GOT3 (cell line): ENCODE data around the gene IGSF9.
A peak's percentile ranks its signal among the peaks of the same experiment; 100 is the strongest.

Experiments used
- DNase-seq: peaks from one replicate; lab custom pipeline; 2025; ENCODE audit warnings: mixed read lengths; lab: John Stamatoyannopoulos, UW

The IGSF9 gene

DNA sequence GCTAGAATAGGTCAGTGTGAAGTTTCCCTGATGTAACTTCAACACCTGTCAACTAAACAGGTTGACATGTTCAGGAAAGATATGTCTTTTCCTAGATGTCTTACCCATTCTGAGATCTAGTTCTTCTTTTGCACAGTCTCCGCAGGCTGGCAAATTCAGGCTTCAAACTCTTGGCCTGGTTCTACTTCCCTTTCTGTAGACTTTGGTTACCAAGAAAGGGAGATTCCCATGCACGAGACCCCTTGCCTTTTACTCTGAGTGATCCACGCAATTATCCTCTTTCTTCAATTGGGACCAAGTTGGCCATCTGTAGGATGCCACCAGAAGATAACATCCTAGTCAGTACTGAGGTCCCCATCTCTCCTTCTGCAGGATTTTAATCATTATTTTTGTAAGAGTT, 47.5 kb downstream of the IGSF9 start:
- DNase-seq, result no peak

GRCh38 chr1:159896546-159896930, 48.9 kb downstream of the IGSF9 start:
- DNase-seq, result no peak

DNA sequence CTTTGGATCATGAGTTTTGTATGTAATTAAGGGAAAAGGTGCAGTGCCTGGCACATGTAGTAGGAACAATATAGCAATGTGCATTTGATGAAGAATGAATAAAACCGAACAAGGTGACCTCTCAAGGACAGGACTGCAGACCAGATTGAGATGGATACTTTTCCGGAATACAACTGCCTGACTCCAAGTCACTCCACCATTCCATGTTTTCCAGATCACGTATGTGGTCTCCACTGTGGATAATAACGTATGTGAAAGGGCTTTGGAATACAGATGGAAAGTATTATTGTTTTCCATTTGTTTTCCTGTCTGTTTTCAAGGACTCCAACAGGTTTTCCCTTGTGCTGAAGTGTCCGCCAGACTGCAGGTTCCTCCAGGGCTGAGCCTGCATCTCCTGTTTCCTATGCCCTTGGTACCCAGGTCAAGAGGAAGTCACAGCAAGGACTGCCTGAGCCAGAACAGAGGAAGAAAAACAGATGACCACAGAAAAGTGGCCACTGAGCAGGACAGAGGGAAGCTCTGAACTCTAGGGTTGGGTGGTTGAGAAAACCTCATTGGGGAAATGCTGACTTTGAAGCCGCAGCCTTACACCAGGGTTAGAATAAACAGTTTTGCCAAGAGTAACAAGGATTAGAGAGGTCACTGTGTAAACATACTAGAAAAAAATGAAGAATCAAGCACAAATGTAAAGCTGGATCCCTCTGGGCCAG, 49.4 kb downstream of the IGSF9 start:
- DNase-seq, result no peak

GRCh38 chr1:159895286-159895685, 50.1 kb downstream of the IGSF9 start:
- DNase-seq, result no peak

DNA sequence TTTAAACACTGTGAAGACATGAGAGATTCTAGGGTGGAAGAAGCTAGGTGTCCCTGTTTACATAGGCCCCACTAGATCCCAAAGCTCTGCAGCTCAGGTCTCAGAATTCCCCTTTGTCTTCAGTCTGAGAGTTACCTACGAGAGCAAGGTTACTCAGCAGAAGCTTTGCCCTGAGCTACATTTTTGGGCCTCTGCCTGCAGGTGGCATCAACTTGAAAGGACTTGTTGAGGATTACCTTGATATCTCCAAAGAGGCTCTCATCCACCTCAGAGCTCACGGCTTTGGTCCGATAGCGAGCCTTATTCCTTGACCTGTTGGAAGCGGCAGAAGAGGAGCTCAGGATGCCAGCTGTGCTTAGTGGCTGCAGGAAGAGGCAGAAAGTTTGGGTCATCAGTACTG, 52.5 kb downstream of the IGSF9 start:
- DNase-seq, result no peak

DNA sequence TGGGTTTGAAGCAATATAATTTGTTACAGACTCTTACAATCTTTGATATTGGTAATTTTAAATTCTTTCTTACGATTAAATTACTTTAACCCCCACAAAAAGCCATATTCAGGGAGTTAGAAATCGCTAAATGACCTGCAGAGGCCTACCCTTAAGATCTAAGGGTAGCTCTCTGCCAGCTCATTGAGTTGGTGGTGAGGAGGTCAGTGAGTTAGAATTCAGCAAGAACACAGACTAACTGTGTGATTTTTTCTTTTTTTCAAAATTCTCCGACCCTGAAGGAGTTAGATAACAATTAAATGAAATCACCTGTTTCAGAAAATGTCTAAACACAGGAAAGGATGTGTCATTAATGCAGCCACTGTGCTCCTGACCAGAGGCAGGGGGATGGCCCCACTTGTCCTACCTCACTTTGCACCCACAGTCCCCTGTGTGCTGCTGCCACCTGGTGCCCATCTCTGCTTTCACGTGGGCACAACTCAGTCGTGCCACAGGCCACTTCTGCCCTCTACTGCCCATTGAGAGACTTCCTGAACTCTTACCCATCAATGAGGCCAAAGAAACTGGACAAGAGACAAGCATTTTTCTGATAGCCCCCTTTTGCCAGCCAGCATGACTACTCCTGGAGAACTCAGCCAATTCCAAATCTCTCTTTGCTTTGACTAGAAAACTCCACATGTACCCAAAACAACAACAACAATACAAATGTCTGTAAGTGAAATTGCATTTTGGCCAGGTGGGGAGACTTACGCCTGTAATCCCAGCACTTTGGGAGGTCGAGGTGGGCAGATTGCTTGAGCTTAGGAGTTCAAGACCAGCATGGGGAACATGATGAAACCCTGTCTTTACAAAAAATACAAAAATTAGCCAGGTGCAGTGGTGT, 53.9 kb downstream of the IGSF9 start:
- peak; percentile 49 for DNase-seq

GRCh38 chr1:159890390-159890789, 55.0 kb downstream of the IGSF9 start:
- no peak for DNase-seq

DNA sequence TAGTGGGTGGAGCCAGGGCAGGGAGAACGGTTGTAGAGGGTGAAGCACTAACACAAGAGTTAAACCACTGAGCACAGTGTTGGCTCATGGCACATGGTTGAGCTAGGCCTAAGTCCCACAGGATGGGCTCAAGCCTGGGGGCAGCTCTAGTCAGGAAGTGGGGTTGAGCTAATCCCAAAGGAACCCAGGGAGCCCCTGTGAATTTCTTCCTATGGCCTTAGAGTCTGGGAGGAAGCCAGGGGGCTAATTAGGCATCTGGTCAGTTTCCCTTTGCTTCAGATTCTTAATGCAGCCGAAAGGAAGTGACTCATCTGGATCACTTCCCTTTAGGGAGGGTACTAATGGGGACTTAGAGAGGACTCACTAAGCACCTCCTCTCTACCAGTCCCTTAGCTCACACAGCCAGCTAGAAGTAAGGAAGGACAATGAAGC, 55.6 kb downstream of the IGSF9 start:
- DNase-seq, result no peak

GRCh38 chr1:159889202-159889601, 56.2 kb downstream of the IGSF9 start:
- DNase-seq, result no peak

GRCh38 chr1:159884296-159884695, 61.1 kb downstream of the IGSF9 start:
- DNase-seq, result no peak

GRCh38 chr1:159883134-159883533, 62.3 kb downstream of the IGSF9 start:
- no peak for DNase-seq

DNA sequence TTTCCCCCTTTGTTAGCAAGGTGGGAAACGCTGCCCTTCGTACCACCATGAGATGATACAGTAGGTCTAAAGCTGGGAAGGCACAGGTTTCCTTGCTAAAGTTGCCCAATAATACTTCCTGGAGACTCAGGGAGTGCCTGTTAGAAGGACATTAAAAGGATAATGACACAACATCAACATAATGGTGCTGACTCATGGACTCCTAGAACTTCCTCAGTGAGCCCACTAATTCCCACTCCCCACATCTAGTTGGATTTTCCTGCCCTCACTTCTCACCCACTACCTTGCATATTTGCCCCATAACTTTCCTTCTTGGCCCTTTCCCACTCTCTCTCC, 62.9 kb downstream of the IGSF9 start:
- DNase-seq, result no peak

- no peak for DNase-seq
Observed at GRCh38 chr1:159881622-159882526, 63.5 kb downstream of the IGSF9 start.

GRCh38 chr1:159880430-159880829, 65.0 kb downstream of the IGSF9 start:
- DNase-seq, result no peak

GRCh38 chr1:159879977-159880376, 65.4 kb downstream of the IGSF9 start:
- no peak for DNase-seq

DNA sequence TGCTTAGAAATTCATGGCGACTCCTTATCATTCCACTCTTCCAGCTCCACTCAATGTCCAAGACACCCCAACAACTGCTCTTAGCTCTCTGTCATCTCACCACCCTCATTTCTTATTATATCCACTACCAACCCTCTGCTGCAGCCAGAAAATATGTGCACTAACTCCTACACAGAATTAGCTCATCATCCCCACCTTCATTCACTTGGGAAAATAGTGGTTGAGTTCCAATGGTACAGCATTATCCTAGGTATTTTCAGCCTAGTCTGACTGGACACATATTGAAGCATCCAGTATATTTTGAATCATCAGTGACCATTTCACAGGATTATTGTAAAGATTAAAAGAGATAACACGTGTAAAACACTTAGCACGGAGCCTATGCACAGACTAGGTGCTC, 66.3 kb downstream of the IGSF9 start:
- no peak for DNase-seq

GRCh38 chr1:159877695-159878444, 67.5 kb downstream of the IGSF9 start:
- DNase-seq, result no peak
